GM23338 (cell line): ENCODE results near the gene NOTCH3. TPM values are rescaled to one million over a fixed set of nuclear protein-coding genes. Genes with fewer than 3 reads are reported as not detected.

Source experiments
- ATAC-seq: fragments of 200-7000 bp; cut with Tn5 transposase; 3 replicates; pipeline ENCODE4 v1.9.1; 2020
- DNase-seq: peaks from one replicate; pipeline ENCODE4 v3.0.0-alpha.2; 2015; ENCODE audit warnings: low spot score
- H2AFZ ChIP-seq: fragments of 200-600 bp; sonication (generic); 2 replicates; pipeline ENCODE4 v1.8.0; 2016; ENCODE audit warnings: antibody characterized with exemption, mild to moderate bottlenecking, moderate library complexity
- H3F3A ChIP-seq: fragments of 200-600 bp; sonication (generic); replicated peaks from 2 replicates; pipeline ENCODE4 v1.8.0; 2017; ENCODE audit warnings: antibody characterized with exemption, mixed run types, low read depth
- H3K27ac ChIP-seq: fragments of 200-600 bp; sonication (generic); 2 replicates; pipeline ENCODE4 v1.6.1; 2016; ENCODE audit warnings: low read depth
- H3K27me3 ChIP-seq: fragments of 200-600 bp; sonication (generic); 2 replicates; pipeline ENCODE4 v1.8.0; 2016; ENCODE audit warnings: mild to moderate bottlenecking, mixed run types, moderate library complexity; ENCODE audit not compliant: insufficient read depth
- H3K36me3 ChIP-seq: fragments of 200-600 bp; sonication (generic); 2 replicates; pipeline ENCODE4 v1.8.0; 2016; ENCODE audit warnings: mild to moderate bottlenecking; ENCODE audit not compliant: insufficient read depth
- H3K4me1 ChIP-seq: fragments of 200-600 bp; sonication (generic); 2 replicates; pipeline ENCODE4 v1.8.0; 2016; ENCODE audit warnings: mild to moderate bottlenecking, moderate library complexity; ENCODE audit not compliant: insufficient read depth
- H3K4me2 ChIP-seq: fragments of 200-600 bp; sonication (generic); 2 replicates; pipeline ENCODE4 v1.7.1; 2017; ENCODE audit warnings: mixed run types
- H3K4me3 ChIP-seq: fragments of 200-600 bp; sonication (generic); 2 replicates; pipeline ENCODE4 v1.6.1; 2016; ENCODE audit warnings: mixed run types
- H3K79me2 ChIP-seq: fragments of 200-600 bp; sonication (generic); replicated peaks from 2 replicates; pipeline ENCODE4 v1.8.0; 2017; ENCODE audit warnings: mild to moderate bottlenecking; ENCODE audit not compliant: insufficient read depth
- H3K9me2 ChIP-seq: fragments of 200-600 bp; sonication (generic); 2 replicates; pipeline ENCODE4 v1.8.0; 2017; ENCODE audit not compliant: insufficient read depth
- H4K20me1 ChIP-seq: fragments of 200-600 bp; sonication (generic); replicated peaks from 2 replicates; pipeline ENCODE4 v1.8.0; 2017; ENCODE audit warnings: mild to moderate bottlenecking; ENCODE audit not compliant: insufficient read depth
- H3K27ac Mint-ChIP-seq: 2 replicates; pipeline ENCODE4 v1.8.0; 2020; ENCODE audit warnings: inconsistent platforms, mild to moderate bottlenecking, moderate library complexity, mixed read lengths
- H3K27me3 Mint-ChIP-seq: 3 replicates; pipeline ENCODE4 v1.8.0; 2022; ENCODE audit warnings: low read depth, mild to moderate bottlenecking, moderate library complexity, mixed read lengths, inconsistent platforms; ENCODE audit not compliant: insufficient read depth, poor library complexity
- H3K36me3 Mint-ChIP-seq: 3 replicates; pipeline ENCODE4 v1.8.0; 2021; ENCODE audit warnings: low read depth, mild to moderate bottlenecking, inconsistent platforms, moderate library complexity, mixed read lengths
- H3K4me1 Mint-ChIP-seq: 3 replicates; pipeline ENCODE4 v1.8.0; 2020; ENCODE audit warnings: mild to moderate bottlenecking, inconsistent platforms, mixed read lengths
- H3K4me3 Mint-ChIP-seq: 3 replicates; pipeline ENCODE4 v1.8.0; 2021; ENCODE audit warnings: moderate library complexity, mild to moderate bottlenecking, inconsistent platforms, mixed read lengths
- H3K9me3 Mint-ChIP-seq: 3 replicates; pipeline ENCODE4 v1.8.0; 2020; ENCODE audit warnings: moderate library complexity, mild to moderate bottlenecking, inconsistent platforms, mixed read lengths
- JUNB ChIP-seq: IDR thresholded peaks from one replicate; pipeline ENCODE4 v1.6.1; 2016; ENCODE audit warnings: antibody characterized with exemption; ENCODE audit not compliant: unreplicated experiment
- NANOG ChIP-seq: IDR thresholded peaks from 2 replicates; pipeline ENCODE4 v1.6.1; 2016; ENCODE audit warnings: antibody characterized with exemption, borderline replicate concordance
- polyA plus RNA-seq: library from polyadenylated mRNA; unstranded; fragments of >200 nt; fragmentation: Nextera tagmentation; extraction: Ambion mirVana; gene quantifications from 2 replicates; pipeline ENCODE4 v1.2.1, GENCODE V29; 2016
- total RNA-seq: library from RNA; depleted of rRNA; stranded (reverse); fragments of >200 nt; shearing (Covaris generic); gene quantifications from 2 replicates; pipeline ENCODE4 v1.2.3, GENCODE V29; 2014
- TF ChIP-seq, protein P1 (sequence below): IDR thresholded peaks from 2 replicates; pipeline ENCODE4 v1.6.1; 2016; ENCODE audit warnings: antibody characterized with exemption
- TF ChIP-seq, protein P2 (sequence below), 2 experiments: fragments of 200-600 bp in 1 of 2; sonication (generic) in 1 of 2; conservative IDR thresholded peaks; 2 replicates each; pipeline versions ENCODE4 v1.5.1 to v1.6.1; 2016 to 2017; ENCODE audit warnings: antibody characterized with exemption in 2 of 2, low read depth in 2 of 2, mild to moderate bottlenecking in 2 of 2, moderate library complexity in 1 of 2
- TF ChIP-seq, protein P3 (sequence below): fragments of 250-450 bp; sonication (Bioruptor Pico); IDR thresholded peaks from 2 replicates; pipeline ENCODE4 v1.5.0; 2020; ENCODE audit warnings: mild to moderate bottlenecking, moderate library complexity

The NOTCH3 gene
- total and polyA plus RNA-seq, 2 experiments from 2014 or later = 24.3 to 172 TPM

DNA sequence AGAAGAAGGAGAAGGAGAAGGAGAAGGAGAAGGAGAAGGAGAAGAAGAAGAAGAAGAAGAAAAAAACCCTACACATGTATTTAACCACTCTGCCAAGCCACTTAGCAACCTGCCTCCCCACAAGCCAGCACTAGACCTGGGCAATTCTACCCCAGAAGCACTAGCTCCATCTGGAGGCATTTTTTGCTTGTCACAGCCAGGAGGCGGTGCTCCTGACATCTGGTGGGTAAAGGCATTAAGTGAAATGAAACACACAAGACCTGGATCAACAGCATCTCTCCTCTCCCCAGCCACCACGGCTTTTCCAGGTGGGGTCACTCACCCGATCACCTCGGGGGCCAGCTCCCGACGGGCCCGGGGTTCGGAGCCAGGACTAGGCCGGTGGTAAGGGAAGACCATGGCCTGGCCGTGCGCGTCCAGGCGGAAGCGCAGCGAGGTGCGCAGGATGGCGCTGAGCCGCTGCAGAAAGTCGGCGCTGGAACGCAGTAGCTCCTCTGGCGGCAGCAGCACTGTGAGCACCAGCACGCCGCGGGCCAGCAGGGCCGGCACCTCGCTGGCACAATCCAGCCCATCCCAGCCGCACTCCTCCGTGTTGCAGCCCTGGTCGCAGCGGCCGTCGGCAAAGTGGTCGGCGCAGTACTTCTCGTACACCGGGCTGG is 26.9 kb downstream of the NOTCH3 start:
- no peak overlapping the region for H3K27ac Mint-ChIP-seq
- peaks cover 68% of the 10 kb centered on the region for H3K36me3 Mint-ChIP-seq
- Histone ChIP-seq H2AFZ (no peak overlapping the region), H3K27ac (no peak overlapping the region), H3K27me3 (no peaks in the 10 kb centered on the region), H3F3A (peaks cover 13% of the 10 kb centered on the region), H3K4me3 (no peak overlapping the region), H4K20me1 (peaks cover 7% of the 10 kb centered on the region), H3K4me2 (no peak overlapping the region), H3K4me1 (no peaks in the 10 kb centered on the region), H3K79me2 (0 out of 2 replicates have a peak, but pooled peaks cover 3% of the 10 kb centered on the region), H3K9me2 (no peaks in the 10 kb centered on the region), H3K36me3 (peaks cover 7% of the 10 kb centered on the region; the same call in 1 of the 2 replicates)
- ATAC-seq = no peak
- H3K4me3 Mint-ChIP-seq = no peak overlapping the region
- TF ChIP-seq, protein P1, sequence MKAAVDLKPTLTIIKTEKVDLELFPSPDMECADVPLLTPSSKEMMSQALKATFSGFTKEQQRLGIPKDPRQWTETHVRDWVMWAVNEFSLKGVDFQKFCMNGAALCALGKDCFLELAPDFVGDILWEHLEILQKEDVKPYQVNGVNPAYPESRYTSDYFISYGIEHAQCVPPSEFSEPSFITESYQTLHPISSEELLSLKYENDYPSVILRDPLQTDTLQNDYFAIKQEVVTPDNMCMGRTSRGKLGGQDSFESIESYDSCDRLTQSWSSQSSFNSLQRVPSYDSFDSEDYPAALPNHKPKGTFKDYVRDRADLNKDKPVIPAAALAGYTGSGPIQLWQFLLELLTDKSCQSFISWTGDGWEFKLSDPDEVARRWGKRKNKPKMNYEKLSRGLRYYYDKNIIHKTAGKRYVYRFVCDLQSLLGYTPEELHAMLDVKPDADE = no peak
- TF ChIP-seq NANOG (no peak), JUNB (no peak)
- TF ChIP-seq, protein P2, sequence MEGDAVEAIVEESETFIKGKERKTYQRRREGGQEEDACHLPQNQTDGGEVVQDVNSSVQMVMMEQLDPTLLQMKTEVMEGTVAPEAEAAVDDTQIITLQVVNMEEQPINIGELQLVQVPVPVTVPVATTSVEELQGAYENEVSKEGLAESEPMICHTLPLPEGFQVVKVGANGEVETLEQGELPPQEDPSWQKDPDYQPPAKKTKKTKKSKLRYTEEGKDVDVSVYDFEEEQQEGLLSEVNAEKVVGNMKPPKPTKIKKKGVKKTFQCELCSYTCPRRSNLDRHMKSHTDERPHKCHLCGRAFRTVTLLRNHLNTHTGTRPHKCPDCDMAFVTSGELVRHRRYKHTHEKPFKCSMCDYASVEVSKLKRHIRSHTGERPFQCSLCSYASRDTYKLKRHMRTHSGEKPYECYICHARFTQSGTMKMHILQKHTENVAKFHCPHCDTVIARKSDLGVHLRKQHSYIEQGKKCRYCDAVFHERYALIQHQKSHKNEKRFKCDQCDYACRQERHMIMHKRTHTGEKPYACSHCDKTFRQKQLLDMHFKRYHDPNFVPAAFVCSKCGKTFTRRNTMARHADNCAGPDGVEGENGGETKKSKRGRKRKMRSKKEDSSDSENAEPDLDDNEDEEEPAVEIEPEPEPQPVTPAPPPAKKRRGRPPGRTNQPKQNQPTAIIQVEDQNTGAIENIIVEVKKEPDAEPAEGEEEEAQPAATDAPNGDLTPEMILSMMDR (conservative IDR thresholded peaks at IDR 0.05; ENCODE audit: low read depth in 2 of 2) = peak; percentile 13 to 52; a peak in 3 of 4 replicates
- TF ChIP-seq, protein P3, sequence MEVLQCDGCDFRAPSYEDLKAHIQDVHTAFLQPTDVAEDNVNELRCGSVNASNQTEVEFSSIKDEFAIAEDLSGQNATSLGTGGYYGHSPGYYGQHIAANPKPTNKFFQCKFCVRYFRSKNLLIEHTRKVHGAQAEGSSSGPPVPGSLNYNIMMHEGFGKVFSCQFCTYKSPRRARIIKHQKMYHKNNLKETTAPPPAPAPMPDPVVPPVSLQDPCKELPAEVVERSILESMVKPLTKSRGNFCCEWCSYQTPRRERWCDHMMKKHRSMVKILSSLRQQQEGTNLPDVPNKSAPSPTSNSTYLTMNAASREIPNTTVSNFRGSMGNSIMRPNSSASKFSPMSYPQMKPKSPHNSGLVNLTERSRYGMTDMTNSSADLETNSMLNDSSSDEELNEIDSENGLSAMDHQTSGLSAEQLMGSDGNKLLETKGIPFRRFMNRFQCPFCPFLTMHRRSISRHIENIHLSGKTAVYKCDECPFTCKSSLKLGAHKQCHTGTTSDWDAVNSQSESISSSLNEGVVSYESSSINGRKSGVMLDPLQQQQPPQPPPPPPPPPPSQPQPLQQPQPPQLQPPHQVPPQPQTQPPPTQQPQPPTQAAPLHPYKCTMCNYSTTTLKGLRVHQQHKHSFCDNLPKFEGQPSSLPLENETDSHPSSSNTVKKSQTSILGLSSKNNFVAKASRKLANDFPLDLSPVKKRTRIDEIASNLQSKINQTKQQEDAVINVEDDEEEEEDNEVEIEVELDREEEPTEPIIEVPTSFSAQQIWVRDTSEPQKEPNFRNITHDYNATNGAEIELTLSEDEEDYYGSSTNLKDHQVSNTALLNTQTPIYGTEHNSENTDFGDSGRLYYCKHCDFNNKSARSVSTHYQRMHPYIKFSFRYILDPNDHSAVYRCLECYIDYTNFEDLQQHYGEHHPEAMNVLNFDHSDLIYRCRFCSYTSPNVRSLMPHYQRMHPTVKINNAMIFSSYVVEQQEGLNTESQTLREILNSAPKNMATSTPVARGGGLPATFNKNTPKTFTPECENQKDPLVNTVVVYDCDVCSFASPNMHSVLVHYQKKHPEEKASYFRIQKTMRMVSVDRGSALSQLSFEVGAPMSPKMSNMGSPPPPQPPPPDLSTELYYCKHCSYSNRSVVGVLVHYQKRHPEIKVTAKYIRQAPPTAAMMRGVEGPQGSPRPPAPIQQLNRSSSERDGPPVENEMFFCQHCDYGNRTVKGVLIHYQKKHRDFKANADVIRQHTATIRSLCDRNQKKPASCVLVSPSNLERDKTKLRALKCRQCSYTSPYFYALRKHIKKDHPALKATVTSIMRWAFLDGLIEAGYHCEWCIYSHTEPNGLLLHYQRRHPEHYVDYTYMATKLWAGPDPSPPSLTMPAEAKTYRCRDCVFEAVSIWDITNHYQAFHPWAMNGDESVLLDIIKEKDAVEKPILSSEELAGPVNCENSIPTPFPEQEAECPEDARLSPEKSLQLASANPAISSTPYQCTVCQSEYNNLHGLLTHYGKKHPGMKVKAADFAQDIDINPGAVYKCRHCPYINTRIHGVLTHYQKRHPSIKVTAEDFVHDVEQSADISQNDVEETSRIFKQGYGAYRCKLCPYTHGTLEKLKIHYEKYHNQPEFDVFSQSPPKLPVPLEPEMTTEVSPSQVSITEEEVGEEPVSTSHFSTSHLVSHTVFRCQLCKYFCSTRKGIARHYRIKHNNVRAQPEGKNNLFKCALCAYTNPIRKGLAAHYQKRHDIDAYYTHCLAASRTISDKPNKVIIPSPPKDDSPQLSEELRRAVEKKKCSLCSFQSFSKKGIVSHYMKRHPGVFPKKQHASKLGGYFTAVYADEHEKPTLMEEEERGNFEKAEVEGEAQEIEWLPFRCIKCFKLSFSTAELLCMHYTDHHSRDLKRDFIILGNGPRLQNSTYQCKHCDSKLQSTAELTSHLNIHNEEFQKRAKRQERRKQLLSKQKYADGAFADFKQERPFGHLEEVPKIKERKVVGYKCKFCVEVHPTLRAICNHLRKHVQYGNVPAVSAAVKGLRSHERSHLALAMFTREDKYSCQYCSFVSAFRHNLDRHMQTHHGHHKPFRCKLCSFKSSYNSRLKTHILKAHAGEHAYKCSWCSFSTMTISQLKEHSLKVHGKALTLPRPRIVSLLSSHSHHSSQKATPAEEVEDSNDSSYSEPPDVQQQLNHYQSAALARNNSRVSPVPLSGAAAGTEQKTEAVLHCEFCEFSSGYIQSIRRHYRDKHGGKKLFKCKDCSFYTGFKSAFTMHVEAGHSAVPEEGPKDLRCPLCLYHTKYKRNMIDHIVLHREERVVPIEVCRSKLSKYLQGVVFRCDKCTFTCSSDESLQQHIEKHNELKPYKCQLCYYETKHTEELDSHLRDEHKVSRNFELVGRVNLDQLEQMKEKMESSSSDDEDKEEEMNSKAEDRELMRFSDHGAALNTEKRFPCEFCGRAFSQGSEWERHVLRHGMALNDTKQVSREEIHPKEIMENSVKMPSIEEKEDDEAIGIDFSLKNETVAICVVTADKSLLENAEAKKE (CRISPR knock-in tag) = no peak
- peaks cover 5% of the 10 kb centered on the region for H3K27me3 Mint-ChIP-seq
- DNase-seq = peak; percentile 49
- no peaks in the 10 kb centered on the region for H3K9me3 Mint-ChIP-seq
- H3K4me1 Mint-ChIP-seq = peaks cover 6% of the 10 kb centered on the region
